Measurements from ENCODE around the gene PSMB3.

The PSMB3 gene

DNA sequence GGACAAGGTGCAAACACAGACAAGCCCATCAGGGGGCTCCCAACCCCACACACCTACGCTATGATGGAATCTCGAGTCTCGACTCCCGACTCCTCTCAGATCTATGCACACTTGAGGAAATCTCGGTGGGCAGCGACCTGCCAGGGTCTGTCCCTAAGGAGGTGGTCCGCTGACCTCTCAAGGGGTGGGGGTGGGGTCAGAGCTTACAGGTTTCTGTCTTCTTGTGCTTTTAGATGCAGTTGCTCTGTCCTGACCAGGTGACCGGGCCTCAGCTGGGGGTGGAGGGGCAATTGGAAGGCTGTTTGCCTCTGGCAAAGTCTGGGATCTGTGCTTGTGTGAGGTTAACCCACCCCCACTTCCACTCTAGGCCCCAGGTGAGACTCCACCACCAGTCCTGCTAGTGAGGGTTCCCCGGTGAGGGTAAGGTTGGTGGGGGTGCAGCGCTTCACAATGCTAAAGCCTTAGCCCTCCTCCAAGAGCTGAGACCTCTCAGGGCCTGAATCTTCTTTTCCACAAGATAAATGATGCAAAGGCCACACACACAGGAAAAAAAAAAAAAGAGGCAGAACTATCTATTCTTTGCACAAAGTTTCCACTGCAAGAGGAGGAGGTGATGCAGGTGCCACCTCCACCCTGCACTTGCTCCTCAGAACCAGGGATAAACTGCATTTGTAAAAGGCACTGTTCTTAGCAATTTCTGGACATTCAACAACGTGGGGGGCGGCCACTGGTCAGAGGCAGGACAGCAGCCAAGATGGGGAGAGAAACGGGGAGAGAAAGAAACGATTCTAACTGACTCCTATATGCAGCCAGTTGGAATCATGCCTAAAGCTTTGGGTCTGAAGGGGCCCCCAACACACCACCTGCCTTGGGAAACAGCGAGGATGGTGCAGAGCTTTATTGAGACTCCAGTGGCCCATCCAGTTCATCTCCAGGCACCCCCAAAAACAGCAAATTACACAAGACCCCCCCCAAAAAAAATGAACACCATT, 18.3 kb upstream of the PSMB3 start:
- Histone ChIP-seq H3K27me3 (ENCODE audit: insufficient read depth, poor library complexity, severe bottlenecking) (no peaks in the 10 kb centered on the region), H3K4me1 (ENCODE audit: insufficient read depth, poor library complexity, severe bottlenecking) (no peaks in the 10 kb centered on the region), H3K36me3 (ENCODE audit: low read depth) (peaks cover 73% of the 10 kb centered on the region), H3K9me3 (ENCODE audit: severe bottlenecking) (no peaks in the 10 kb centered on the region), H3K27ac (ENCODE audit: poor library complexity, severe bottlenecking) (no peak overlapping the region), H3K4me3 (ENCODE audit: severe bottlenecking) (no peak overlapping the region)
- ATAC-seq (ENCODE audit: low read depth): no peak
- TF ChIP-seq, protein P1, sequence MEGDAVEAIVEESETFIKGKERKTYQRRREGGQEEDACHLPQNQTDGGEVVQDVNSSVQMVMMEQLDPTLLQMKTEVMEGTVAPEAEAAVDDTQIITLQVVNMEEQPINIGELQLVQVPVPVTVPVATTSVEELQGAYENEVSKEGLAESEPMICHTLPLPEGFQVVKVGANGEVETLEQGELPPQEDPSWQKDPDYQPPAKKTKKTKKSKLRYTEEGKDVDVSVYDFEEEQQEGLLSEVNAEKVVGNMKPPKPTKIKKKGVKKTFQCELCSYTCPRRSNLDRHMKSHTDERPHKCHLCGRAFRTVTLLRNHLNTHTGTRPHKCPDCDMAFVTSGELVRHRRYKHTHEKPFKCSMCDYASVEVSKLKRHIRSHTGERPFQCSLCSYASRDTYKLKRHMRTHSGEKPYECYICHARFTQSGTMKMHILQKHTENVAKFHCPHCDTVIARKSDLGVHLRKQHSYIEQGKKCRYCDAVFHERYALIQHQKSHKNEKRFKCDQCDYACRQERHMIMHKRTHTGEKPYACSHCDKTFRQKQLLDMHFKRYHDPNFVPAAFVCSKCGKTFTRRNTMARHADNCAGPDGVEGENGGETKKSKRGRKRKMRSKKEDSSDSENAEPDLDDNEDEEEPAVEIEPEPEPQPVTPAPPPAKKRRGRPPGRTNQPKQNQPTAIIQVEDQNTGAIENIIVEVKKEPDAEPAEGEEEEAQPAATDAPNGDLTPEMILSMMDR (IDR thresholded peaks at IDR 0.05; ENCODE audit: poor library complexity, severe bottlenecking): no peak
- DNase-seq (ENCODE audit: low spot score): no peak

DNA sequence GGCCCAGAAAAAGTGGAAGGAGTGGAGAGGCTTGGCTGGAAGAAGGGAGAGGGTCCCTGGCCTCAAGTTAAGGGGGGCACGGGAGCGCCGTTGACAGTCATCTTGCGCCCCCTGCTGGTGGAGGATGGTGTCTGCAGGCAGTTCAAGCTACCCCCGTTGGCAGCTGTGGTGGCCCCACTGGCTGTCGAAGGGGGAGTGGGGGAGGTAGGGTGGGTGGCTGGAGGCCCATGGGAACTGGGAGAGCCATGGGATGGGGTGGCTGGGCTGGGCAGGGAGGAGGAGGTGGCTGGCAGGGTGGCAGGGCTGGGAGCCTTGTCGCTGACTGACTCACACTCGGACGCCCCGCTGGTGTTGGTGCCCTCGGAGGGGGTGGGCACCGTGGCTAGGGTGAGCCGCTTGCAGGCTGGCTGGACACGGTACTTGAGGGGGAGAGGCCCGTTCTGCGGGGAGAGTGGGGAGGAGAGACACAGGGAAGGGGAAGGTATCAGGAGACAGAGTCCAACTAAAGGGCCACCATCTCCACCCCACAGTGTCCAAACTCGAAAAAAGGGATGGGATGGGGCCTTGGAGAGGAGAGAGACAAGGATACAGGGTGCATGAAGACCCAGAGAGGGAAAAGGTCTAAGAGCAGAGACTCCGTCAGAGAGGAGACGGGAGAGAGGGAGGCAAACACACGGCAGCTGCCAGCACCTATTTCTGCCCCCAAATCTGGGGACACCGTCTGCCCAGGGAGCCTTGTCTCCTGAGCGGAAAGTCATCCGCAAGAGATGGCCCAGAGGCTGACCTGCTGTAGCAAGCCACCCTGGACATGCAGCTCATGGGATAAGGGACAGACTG, 17.2 kb upstream of the PSMB3 start:
- ATAC-seq (ENCODE audit: low read depth): peak; percentile 7; the same call in 1 of the 3 replicates
- Histone ChIP-seq H3K4me1 (ENCODE audit: insufficient read depth, poor library complexity, severe bottlenecking) (no peaks in the 10 kb centered on the region), H3K36me3 (ENCODE audit: low read depth) (peaks cover 81% of the 10 kb centered on the region), H3K9me3 (ENCODE audit: severe bottlenecking) (no peaks in the 10 kb centered on the region), H3K27me3 (ENCODE audit: insufficient read depth, poor library complexity, severe bottlenecking) (no peaks in the 10 kb centered on the region), H3K4me3 (ENCODE audit: severe bottlenecking) (no peak overlapping the region), H3K27ac (ENCODE audit: poor library complexity, severe bottlenecking) (no peak overlapping the region)
- DNase-seq (ENCODE audit: low spot score): no peak
- TF ChIP-seq, protein P1 (IDR thresholded peaks at IDR 0.05; ENCODE audit: poor library complexity, severe bottlenecking): peak; percentile 88

DNA sequence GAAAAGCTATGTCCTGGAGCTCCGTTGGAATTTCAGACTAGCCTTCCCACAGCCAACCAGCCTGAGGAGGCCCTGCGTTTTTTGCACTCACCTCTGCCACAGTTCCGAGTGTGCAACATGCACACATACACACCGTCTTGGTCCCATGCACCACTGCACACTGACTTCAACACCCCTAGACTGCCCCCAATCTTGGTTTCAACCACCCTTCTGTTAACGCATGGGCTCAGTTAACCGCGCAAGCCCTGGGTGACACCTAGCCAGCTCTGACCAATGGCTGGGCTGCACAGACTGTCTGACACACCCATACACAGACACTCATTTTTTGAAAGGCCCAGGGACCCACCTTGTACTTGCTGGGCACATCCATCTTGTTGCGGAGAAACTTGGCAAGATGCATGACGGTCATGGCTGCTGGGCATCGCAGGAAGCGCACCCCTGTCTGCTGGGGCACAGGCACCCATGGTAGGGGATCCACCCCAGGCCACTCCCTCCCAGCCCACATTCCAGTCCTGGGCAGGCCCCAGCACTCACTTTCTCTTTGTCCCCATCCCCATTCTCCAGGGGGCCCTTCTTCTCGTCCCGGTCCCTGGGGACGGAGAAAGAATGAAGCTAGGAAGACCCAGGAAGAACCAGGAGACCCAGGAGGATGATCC, 14.4 kb upstream of the PSMB3 start:
- H3K36me3 ChIP-seq (ENCODE audit: low read depth): peaks cover 64% of the 10 kb centered on the region
- H3K4me1 ChIP-seq (ENCODE audit: insufficient read depth, poor library complexity, severe bottlenecking): peaks cover 10% of the 10 kb centered on the region
- H3K27me3 ChIP-seq (ENCODE audit: insufficient read depth, poor library complexity, severe bottlenecking): no peaks in the 10 kb centered on the region
- DNase-seq (ENCODE audit: low spot score) (no peak), ATAC-seq (ENCODE audit: low read depth) (no peak)
- TF ChIP-seq, protein P1 (IDR thresholded peaks at IDR 0.05; ENCODE audit: poor library complexity, severe bottlenecking): no peak
- H3K27ac ChIP-seq (ENCODE audit: poor library complexity, severe bottlenecking): no peak overlapping the region
- no peak overlapping the region for H3K4me3 ChIP-seq (ENCODE audit: severe bottlenecking)
- no peaks in the 10 kb centered on the region for H3K9me3 ChIP-seq (ENCODE audit: severe bottlenecking)

DNA sequence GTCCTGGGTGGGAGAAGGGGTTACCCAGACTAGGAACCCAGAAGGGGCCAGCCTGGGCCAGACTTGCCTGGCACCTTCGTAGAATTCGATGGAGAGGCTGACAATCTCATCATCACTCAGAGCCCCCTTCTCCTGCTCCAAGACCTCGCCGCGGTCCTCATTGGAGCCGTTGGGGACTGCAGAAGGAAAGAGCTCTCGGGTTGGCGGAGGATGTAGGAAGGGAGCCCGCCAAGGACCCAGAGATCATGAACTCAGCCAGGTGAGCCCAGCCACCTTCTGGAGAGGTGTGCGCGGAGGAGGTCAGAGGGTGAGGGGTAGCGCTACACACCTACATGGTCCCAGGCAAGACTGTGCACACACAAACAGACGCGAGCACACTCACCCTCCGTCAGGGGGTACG, 13.9 kb upstream of the PSMB3 start:
- Histone ChIP-seq H3K27ac (ENCODE audit: poor library complexity, severe bottlenecking) (no peak overlapping the region), H3K4me1 (ENCODE audit: insufficient read depth, poor library complexity, severe bottlenecking) (peaks cover 10% of the 10 kb centered on the region), H3K9me3 (ENCODE audit: severe bottlenecking) (no peaks in the 10 kb centered on the region), H3K4me3 (ENCODE audit: severe bottlenecking) (no peak overlapping the region), H3K27me3 (ENCODE audit: insufficient read depth, poor library complexity, severe bottlenecking) (no peaks in the 10 kb centered on the region), H3K36me3 (ENCODE audit: low read depth) (peaks cover 59% of the 10 kb centered on the region)
- DNase-seq (ENCODE audit: low spot score) (no peak), ATAC-seq (ENCODE audit: low read depth) (no peak)
- TF ChIP-seq, protein P1 (IDR thresholded peaks at IDR 0.05; ENCODE audit: poor library complexity, severe bottlenecking): no peak

All from RWPE2 (cell line).